SHP77 treated with DMSO at 0.1 percent for 48 hours (cell line): ENCODE measurements around the gene PUS1.
"Not testable (repeated sequence)": the region's sequence is repeated elsewhere in the genome, so short reads cannot be mapped to it uniquely, and the experiment has no call there.

ENCODE experiments used
- DNase-seq: peaks from one replicate; lab custom pipeline; 2025; lab: John Stamatoyannopoulos, UW

Gene PUS1

GRCh38 chr12:131939007-131939406 lies 9.9 kb downstream of the PUS1 start:
- DNase-seq: no peak

- DNase-seq: no peak
These were observed 11.1 kb downstream of the PUS1 start for GRCh38 chr12:131940141-131940547.

GRCh38 chr12:131941116-131941986 lies 12.3 kb downstream of the PUS1 start:
- DNase-seq: no peak

GRCh38 chr12:131941987-131942341 lies 12.9 kb downstream of the PUS1 start:
- DNase-seq: no peak

- DNase-seq: no peak
These were observed 13.6 kb downstream of the PUS1 start for GRCh38 chr12:131942671-131943070.

- DNase-seq: no peak
These were observed 14.3 kb downstream of the PUS1 start for GRCh38 chr12:131943389-131943788.

GRCh38 chr12:131943876-131944275 lies 14.8 kb downstream of the PUS1 start:
- DNase-seq: no peak

- DNase-seq: no peak
These were observed 15.7 kb downstream of the PUS1 start for GRCh38 chr12:131944601-131945251.

- DNase-seq: no peak
These were observed 17.7 kb downstream of the PUS1 start for GRCh38 chr12:131946757-131947156.

- no peak for DNase-seq
These were observed 18.5 kb downstream of the PUS1 start for GRCh38 chr12:131947482-131948027.

- DNase-seq: no peak
These were observed 19.2 kb downstream of the PUS1 start for GRCh38 chr12:131948166-131948712.

- not testable (repeated sequence) for DNase-seq
These were observed 19.8 kb downstream of the PUS1 start for GRCh38 chr12:131948713-131949430.

GRCh38 chr12:131949431-131950181 lies 20.5 kb downstream of the PUS1 start, which contains the start of gene EP400:
TSS of gene EP400 (plus strand) at chr12:131949942. CDS start at chr12:131960620, 10,678 bp downstream.
- DNase-seq: peak; percentile 82

GRCh38 chr12:131950182-131950913 lies 21.3 kb downstream of the PUS1 start:
- DNase-seq: no peak

- not testable (repeated sequence) for DNase-seq
These were observed 24.7 kb downstream of the PUS1 start for GRCh38 chr12:131953810-131954209.

GRCh38 chr12:131954460-131954859 lies 25.4 kb downstream of the PUS1 start:
- DNase-seq: not testable (repeated sequence)

- no peak for DNase-seq
These were observed 30.0 kb downstream of the PUS1 start for GRCh38 chr12:131959116-131959515.

GRCh38 chr12:131959641-131960589 lies 30.8 kb downstream of the PUS1 start:
- no peak for DNase-seq

- not testable (repeated sequence) for DNase-seq
These were observed 31.7 kb downstream of the PUS1 start for GRCh38 chr12:131960590-131961325.
